Measurements from ENCODE around the gene QTRT2. TPM values are rescaled to one million over a fixed set of nuclear protein-coding genes. Genes with fewer than 3 reads are reported as not detected.

QTRT2 gene
- total RNA-seq, 1 donor from 2014 or later, result 18.3 TPM

GRCh38 chr3:114093016-114093380 lies 36.5 kb downstream of the QTRT2 start:
- Histone ChIP-seq H3K9me3 (ENCODE audit: control insufficient read depth in 3 of 3, low read length in 3 of 3) (no peaks in the 10 kb centered on the region), H3K4me1 (ENCODE audit: control insufficient read depth in 3 of 3, insufficient read depth in 3 of 3, low read length in 3 of 3) (peaks cover 0 to 4% (median 0%) of the 10 kb centered on the region in 3 donors), H3K27me3 (ENCODE audit: control insufficient read depth in 3 of 3, insufficient read depth in 3 of 3, low read length in 3 of 3) (no peaks in the 10 kb centered on the region), H3K9ac (ENCODE audit: low read depth in 1 of 3, low read length in 3 of 3) (no peak overlapping the region), H3K4me3 (ENCODE audit: low read length in 3 of 3) (no peak overlapping the region), H3K36me3 (ENCODE audit: control insufficient read depth in 3 of 3, insufficient read depth in 3 of 3, low read length in 3 of 3) (no peaks in the 10 kb centered on the region), H3K27ac (ENCODE audit: low read depth, low read length) (no peak overlapping the region)

GRCh38 chr3:114093596-114093995 lies 37.1 kb downstream of the QTRT2 start:
- H3K27me3 ChIP-seq (ENCODE audit: control insufficient read depth in 3 of 3, insufficient read depth in 3 of 3, low read length in 3 of 3), result no peaks in the 10 kb centered on the region
- no peak overlapping the region for H3K27ac ChIP-seq (ENCODE audit: low read depth, low read length)
- H3K36me3 ChIP-seq (ENCODE audit: control insufficient read depth in 3 of 3, insufficient read depth in 3 of 3, low read length in 3 of 3), result no peaks in the 10 kb centered on the region
- H3K9ac ChIP-seq (ENCODE audit: low read depth in 1 of 3, low read length in 3 of 3), result no peak overlapping the region
- H3K4me1 ChIP-seq (ENCODE audit: control insufficient read depth in 3 of 3, insufficient read depth in 3 of 3, low read length in 3 of 3), result peaks cover 0 to 4% (median 0%) of the 10 kb centered on the region in 3 donors
- H3K4me3 ChIP-seq (ENCODE audit: low read length in 3 of 3), result no peak overlapping the region
- H3K9me3 ChIP-seq (ENCODE audit: control insufficient read depth in 3 of 3, low read length in 3 of 3), result no peaks in the 10 kb centered on the region

- no peaks in the 10 kb centered on the region for H3K36me3 ChIP-seq (ENCODE audit: control insufficient read depth in 3 of 3, insufficient read depth in 3 of 3, low read length in 3 of 3)
- no peak overlapping the region for H3K9ac ChIP-seq (ENCODE audit: low read depth in 1 of 3, low read length in 3 of 3)
- H3K4me1 ChIP-seq (ENCODE audit: control insufficient read depth in 3 of 3, insufficient read depth in 3 of 3, low read length in 3 of 3), result peaks cover 0 to 4% (median 0%) of the 10 kb centered on the region in 3 donors
- no peaks in the 10 kb centered on the region for H3K9me3 ChIP-seq (ENCODE audit: control insufficient read depth in 3 of 3, low read length in 3 of 3)
- H3K27me3 ChIP-seq (ENCODE audit: control insufficient read depth in 3 of 3, insufficient read depth in 3 of 3, low read length in 3 of 3), result no peaks in the 10 kb centered on the region
- no peak overlapping the region for H3K4me3 ChIP-seq (ENCODE audit: low read length in 3 of 3)
- H3K27ac ChIP-seq (ENCODE audit: low read depth, low read length), result no peak overlapping the region
Observed at GRCh38 chr3:114095796-114096195, 39.3 kb downstream of the QTRT2 start.

- no peaks in the 10 kb centered on the region for H3K27me3 ChIP-seq (ENCODE audit: control insufficient read depth in 3 of 3, insufficient read depth in 3 of 3, low read length in 3 of 3)
- H3K9ac ChIP-seq (ENCODE audit: low read depth in 1 of 3, low read length in 3 of 3), result no peak overlapping the region
- H3K9me3 ChIP-seq (ENCODE audit: control insufficient read depth in 3 of 3, low read length in 3 of 3), result no peaks in the 10 kb centered on the region
- no peak overlapping the region for H3K27ac ChIP-seq (ENCODE audit: low read depth, low read length)
- H3K36me3 ChIP-seq (ENCODE audit: control insufficient read depth in 3 of 3, insufficient read depth in 3 of 3, low read length in 3 of 3), result no peaks in the 10 kb centered on the region
- no peak overlapping the region for H3K4me3 ChIP-seq (ENCODE audit: low read length in 3 of 3)
- no peaks in the 10 kb centered on the region for H3K4me1 ChIP-seq (ENCODE audit: control insufficient read depth in 3 of 3, insufficient read depth in 3 of 3, low read length in 3 of 3)
Observed at GRCh38 chr3:114101101-114101500, 44.6 kb downstream of the QTRT2 start.

- Histone ChIP-seq H3K9ac (ENCODE audit: low read depth in 1 of 3, low read length in 3 of 3) (no peak overlapping the region), H3K27me3 (ENCODE audit: control insufficient read depth in 3 of 3, insufficient read depth in 3 of 3, low read length in 3 of 3) (no peaks in the 10 kb centered on the region), H3K9me3 (ENCODE audit: control insufficient read depth in 3 of 3, low read length in 3 of 3) (no peaks in the 10 kb centered on the region), H3K4me1 (ENCODE audit: control insufficient read depth in 3 of 3, insufficient read depth in 3 of 3, low read length in 3 of 3) (no peaks in the 10 kb centered on the region), H3K36me3 (ENCODE audit: control insufficient read depth in 3 of 3, insufficient read depth in 3 of 3, low read length in 3 of 3) (no peaks in the 10 kb centered on the region), H3K4me3 (ENCODE audit: low read length in 3 of 3) (no peak overlapping the region), H3K27ac (ENCODE audit: low read depth, low read length) (no peak overlapping the region)
Observed at GRCh38 chr3:114103181-114103580, 46.6 kb downstream of the QTRT2 start.

GRCh38 chr3:114103858-114104257 lies 47.3 kb downstream of the QTRT2 start:
- Histone ChIP-seq H3K9me3 (ENCODE audit: control insufficient read depth in 3 of 3, low read length in 3 of 3) (no peaks in the 10 kb centered on the region), H3K4me3 (ENCODE audit: low read length in 3 of 3) (no peak overlapping the region)

GRCh38 chr3:114104414-114104813 lies 47.9 kb downstream of the QTRT2 start:
- no peak overlapping the region for H3K27ac ChIP-seq (ENCODE audit: low read depth, low read length)
- H3K4me3 ChIP-seq (ENCODE audit: low read length in 3 of 3), result no peak overlapping the region
- no peaks in the 10 kb centered on the region for H3K4me1 ChIP-seq (ENCODE audit: control insufficient read depth in 3 of 3, insufficient read depth in 3 of 3, low read length in 3 of 3)
- H3K27me3 ChIP-seq (ENCODE audit: control insufficient read depth in 3 of 3, insufficient read depth in 3 of 3, low read length in 3 of 3), result no peaks in the 10 kb centered on the region
- no peaks in the 10 kb centered on the region for H3K36me3 ChIP-seq (ENCODE audit: control insufficient read depth in 3 of 3, insufficient read depth in 3 of 3, low read length in 3 of 3)
- no peak overlapping the region for H3K9ac ChIP-seq (ENCODE audit: low read depth in 1 of 3, low read length in 3 of 3)
- no peaks in the 10 kb centered on the region for H3K9me3 ChIP-seq (ENCODE audit: control insufficient read depth in 3 of 3, low read length in 3 of 3)

More at GRCh38 chr3:114103858-114104257, 47.3 kb downstream of the QTRT2 start:
- Histone ChIP-seq H3K36me3 (ENCODE audit: control insufficient read depth in 3 of 3, insufficient read depth in 3 of 3, low read length in 3 of 3) (no peaks in the 10 kb centered on the region), H3K27me3 (ENCODE audit: control insufficient read depth in 3 of 3, insufficient read depth in 3 of 3, low read length in 3 of 3) (no peaks in the 10 kb centered on the region), H3K27ac (ENCODE audit: low read depth, low read length) (no peak overlapping the region), H3K9ac (ENCODE audit: low read depth in 1 of 3, low read length in 3 of 3) (no peak overlapping the region), H3K4me1 (ENCODE audit: control insufficient read depth in 3 of 3, insufficient read depth in 3 of 3, low read length in 3 of 3) (no peaks in the 10 kb centered on the region)

- no peak overlapping the region for H3K4me3 ChIP-seq (ENCODE audit: low read length in 3 of 3)
- H3K36me3 ChIP-seq (ENCODE audit: control insufficient read depth in 3 of 3, insufficient read depth in 3 of 3, low read length in 3 of 3), result no peaks in the 10 kb centered on the region
- no peaks in the 10 kb centered on the region for H3K27me3 ChIP-seq (ENCODE audit: control insufficient read depth in 3 of 3, insufficient read depth in 3 of 3, low read length in 3 of 3)
- H3K27ac ChIP-seq (ENCODE audit: low read depth, low read length), result no peak overlapping the region
- no peak overlapping the region for H3K9ac ChIP-seq (ENCODE audit: low read depth in 1 of 3, low read length in 3 of 3)
- H3K4me1 ChIP-seq (ENCODE audit: control insufficient read depth in 3 of 3, insufficient read depth in 3 of 3, low read length in 3 of 3), result no peaks in the 10 kb centered on the region
- H3K9me3 ChIP-seq (ENCODE audit: control insufficient read depth in 3 of 3, low read length in 3 of 3), result no peaks in the 10 kb centered on the region
Observed at GRCh38 chr3:114108137-114108536, 51.6 kb downstream of the QTRT2 start.

- no peaks in the 10 kb centered on the region for H3K9me3 ChIP-seq (ENCODE audit: control insufficient read depth in 3 of 3, low read length in 3 of 3)
- no peak overlapping the region for H3K27ac ChIP-seq (ENCODE audit: low read depth, low read length)
- no peak overlapping the region for H3K9ac ChIP-seq (ENCODE audit: low read depth in 1 of 3, low read length in 3 of 3)
Observed at GRCh38 chr3:114110439-114110838, 53.9 kb downstream of the QTRT2 start.

GRCh38 chr3:114111060-114111770 lies 54.7 kb downstream of the QTRT2 start:
- no peaks in the 10 kb centered on the region for H3K4me1 ChIP-seq (ENCODE audit: control insufficient read depth in 3 of 3, insufficient read depth in 3 of 3, low read length in 3 of 3)
- no peaks in the 10 kb centered on the region for H3K36me3 ChIP-seq (ENCODE audit: control insufficient read depth in 3 of 3, insufficient read depth in 3 of 3, low read length in 3 of 3)
- no peak overlapping the region for H3K9ac ChIP-seq (ENCODE audit: low read depth in 1 of 3, low read length in 3 of 3)
- no peaks in the 10 kb centered on the region for H3K9me3 ChIP-seq (ENCODE audit: control insufficient read depth in 3 of 3, low read length in 3 of 3)
- H3K4me3 ChIP-seq (ENCODE audit: low read length in 3 of 3), result no peak overlapping the region
- no peaks in the 10 kb centered on the region for H3K27me3 ChIP-seq (ENCODE audit: control insufficient read depth in 3 of 3, insufficient read depth in 3 of 3, low read length in 3 of 3)
- H3K27ac ChIP-seq (ENCODE audit: low read depth, low read length), result no peak overlapping the region

More at GRCh38 chr3:114110439-114110838, 53.9 kb downstream of the QTRT2 start:
- Histone ChIP-seq H3K36me3 (ENCODE audit: control insufficient read depth in 3 of 3, insufficient read depth in 3 of 3, low read length in 3 of 3) (no peaks in the 10 kb centered on the region), H3K27me3 (ENCODE audit: control insufficient read depth in 3 of 3, insufficient read depth in 3 of 3, low read length in 3 of 3) (no peaks in the 10 kb centered on the region), H3K4me3 (ENCODE audit: low read length in 3 of 3) (no peak overlapping the region), H3K4me1 (ENCODE audit: control insufficient read depth in 3 of 3, insufficient read depth in 3 of 3, low read length in 3 of 3) (no peaks in the 10 kb centered on the region)
